GM21619 (cell line): ENCODE results near the gene PPP4R3A.
"Not testable (repeated sequence)": the region's sequence is repeated elsewhere in the genome, so short reads cannot be mapped to it uniquely, and the experiment has no call there.

Experiments used
- ATAC-seq: cut with Tn5 transposase; IDR thresholded peaks from one replicate; pipeline ENCODE4 v1.9.1; 2021; ENCODE audit not compliant: unreplicated experiment

PPP4R3A gene

GRCh38 chr14:91506226-91506625 lies 3.9 kb downstream of the PPP4R3A start:
- ATAC-seq, result no peak

DNA sequence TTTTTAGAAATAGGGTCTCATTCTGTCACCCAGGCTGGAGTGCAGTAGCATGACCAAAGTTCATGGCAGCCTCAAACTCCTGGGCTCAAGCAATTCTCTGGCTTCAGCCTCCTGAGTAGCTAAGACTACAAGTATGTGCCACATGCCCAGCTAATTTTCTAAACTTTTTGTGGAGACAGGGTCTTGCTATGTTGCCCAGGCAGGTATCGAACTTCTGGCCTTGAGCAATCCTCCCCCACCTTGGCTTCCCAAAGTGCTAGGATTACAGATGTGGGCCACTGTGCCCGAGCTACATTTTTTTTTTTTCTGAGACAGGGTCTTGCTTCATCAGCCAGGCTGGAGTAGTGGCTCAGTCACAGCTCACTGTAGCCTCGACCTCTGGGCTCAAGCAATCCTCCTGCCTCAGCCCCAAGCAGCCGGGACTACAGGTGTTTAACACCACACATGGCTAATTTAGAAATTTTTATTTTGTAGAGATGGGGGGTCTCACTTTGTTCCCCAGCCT lies 7.1 kb downstream of the PPP4R3A start:
- ATAC-seq, result no peak

GRCh38 chr14:91501951-91502930 lies 7.9 kb downstream of the PPP4R3A start:
- no peak for ATAC-seq

- ATAC-seq, result no peak
Observed at GRCh38 chr14:91501348-91501747, 8.8 kb downstream of the PPP4R3A start.

- no peak for ATAC-seq
Observed at GRCh38 chr14:91496790-91497189, 13.3 kb downstream of the PPP4R3A start.

- ATAC-seq, result not testable (repeated sequence)
Observed at GRCh38 chr14:91494392-91495065, 15.6 kb downstream of the PPP4R3A start.

GRCh38 chr14:91493169-91493568 lies 16.9 kb downstream of the PPP4R3A start:
- ATAC-seq, result no peak

GRCh38 chr14:91484744-91485143 lies 25.4 kb downstream of the PPP4R3A start:
- no peak for ATAC-seq

DNA sequence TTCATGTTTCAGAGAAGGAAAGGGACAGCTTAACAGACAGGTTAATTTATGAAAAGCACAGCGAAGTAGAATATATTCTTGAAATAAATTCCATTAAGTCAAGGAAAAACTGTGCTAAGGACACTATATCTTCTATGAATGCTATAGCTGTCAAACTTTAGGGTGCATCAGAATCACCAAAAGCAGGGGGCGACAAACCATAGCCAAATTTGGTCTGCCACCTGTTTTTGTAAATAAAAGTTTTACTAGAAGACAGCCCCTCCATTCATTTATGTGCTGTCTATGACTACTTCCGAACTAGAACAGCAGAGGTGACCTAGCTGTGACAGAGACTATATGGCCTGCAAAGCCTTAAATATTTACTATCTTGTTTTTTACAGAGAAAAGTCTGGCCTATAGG lies 25.9 kb downstream of the PPP4R3A start:
- ATAC-seq, result no peak

- ATAC-seq, result no peak
Observed at GRCh38 chr14:91482263-91483013, 27.7 kb downstream of the PPP4R3A start.

GRCh38 chr14:91477388-91477787 lies 32.7 kb downstream of the PPP4R3A start:
- no peak for ATAC-seq

DNA sequence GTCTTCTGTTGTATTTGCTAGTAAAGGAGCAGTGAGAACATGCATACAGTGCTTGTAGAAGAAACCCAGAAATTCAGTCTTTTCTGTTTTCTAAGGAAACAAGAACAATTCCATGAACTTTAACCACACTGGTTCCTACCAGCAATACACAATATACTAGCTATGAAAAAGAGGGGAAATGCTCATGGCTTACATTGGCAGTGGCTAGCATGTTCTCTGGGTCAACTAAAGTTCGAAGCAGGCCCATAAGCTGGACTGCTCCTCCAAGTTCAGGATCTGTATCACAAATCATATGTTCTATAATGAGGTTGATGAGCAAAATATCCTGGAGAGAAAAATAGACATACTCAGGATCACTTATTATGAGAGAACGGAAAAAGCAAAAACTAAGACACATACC lies 37.1 kb downstream of the PPP4R3A start:
- no peak for ATAC-seq

GRCh38 chr14:91470216-91470615 lies 39.9 kb downstream of the PPP4R3A start:
- ATAC-seq, result no peak

- no peak for ATAC-seq
Observed at GRCh38 chr14:91466192-91466591, 43.9 kb downstream of the PPP4R3A start.

DNA sequence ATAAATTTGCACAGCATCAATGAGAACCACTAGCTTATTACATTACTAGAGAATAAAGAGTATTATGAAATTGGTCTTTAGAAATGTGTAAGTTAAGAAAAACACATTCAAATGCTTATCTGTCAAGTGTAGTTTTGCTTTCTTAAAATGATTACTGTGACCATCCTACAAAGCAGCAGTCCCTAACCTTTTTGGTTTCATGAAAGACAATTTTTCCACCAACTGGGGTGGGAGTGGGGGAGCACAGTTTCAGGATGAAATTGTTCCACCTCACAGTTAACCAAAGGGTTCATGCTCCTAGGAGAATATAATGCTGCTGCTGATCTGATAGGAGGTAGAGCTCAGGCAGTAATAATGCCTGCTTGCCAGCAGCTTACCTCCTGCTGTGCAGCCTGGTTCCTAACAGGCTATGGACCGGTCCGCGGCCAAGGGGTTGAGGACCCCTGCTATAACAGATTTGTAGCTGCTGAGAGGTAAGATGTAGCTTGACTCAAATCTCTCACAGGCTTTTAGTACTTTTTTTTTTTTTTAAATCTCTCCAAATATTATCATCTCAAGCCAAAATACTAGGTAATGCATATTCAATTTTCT lies 45.4 kb downstream of the PPP4R3A start:
- no peak for ATAC-seq

DNA sequence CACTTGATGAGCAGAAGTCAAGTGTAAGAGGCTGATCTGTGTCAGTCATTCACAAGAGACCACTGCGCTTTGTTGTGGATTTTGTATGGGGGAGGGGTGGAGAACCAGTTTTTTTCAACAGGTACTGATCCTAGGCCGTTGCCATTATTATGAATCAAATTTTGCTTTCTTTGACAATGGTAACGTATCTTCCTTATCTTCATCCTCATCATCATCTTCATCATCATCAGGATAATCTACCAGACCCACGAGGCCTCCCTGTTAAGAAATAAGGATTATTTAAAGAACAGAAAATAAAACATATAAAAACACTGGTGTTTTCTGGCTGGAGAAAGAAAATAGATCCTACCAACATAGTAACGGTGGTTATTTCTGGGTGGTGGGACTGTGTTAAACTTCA lies 51.5 kb downstream of the PPP4R3A start:
- no peak for ATAC-seq

DNA sequence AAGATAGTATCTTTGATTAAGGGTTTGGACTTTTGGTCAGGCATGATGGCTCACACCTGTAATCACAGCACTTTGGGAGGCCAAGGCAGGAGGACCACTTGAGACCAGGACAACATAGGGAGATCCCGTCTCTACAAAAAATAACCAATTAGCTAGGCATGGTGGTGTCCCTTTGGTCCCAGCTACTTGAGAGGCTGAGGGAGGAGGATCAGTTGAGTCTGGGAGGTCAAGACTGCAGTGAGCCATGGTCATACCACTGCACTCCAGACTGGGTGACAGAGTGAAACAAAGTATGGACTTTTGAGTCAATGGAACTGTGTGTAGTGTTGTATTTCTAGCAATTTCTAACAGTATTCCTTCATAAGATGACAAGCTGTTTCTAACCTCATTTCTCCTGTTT lies 53.8 kb downstream of the PPP4R3A start:
- ATAC-seq, result no peak

DNA sequence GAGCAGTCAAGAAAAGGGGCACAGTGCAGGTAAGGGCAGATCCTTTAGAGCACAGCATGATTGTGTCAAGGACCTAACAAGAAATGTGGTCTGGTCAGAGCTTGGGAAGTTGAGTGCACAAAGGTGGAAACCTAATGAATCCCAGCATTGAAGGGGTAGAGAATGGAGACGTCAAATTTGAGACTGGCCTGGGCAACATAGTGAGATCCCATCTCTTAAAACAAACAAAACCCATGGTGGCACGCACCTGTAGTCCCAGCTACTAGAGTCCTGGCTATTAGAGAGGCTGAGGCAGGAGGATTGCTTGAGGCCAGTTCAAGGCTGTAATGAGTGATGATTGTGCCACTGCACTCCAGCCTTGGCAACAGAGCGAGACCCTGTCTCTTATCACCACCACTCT lies 55.5 kb downstream of the PPP4R3A start:
- no peak for ATAC-seq

DNA sequence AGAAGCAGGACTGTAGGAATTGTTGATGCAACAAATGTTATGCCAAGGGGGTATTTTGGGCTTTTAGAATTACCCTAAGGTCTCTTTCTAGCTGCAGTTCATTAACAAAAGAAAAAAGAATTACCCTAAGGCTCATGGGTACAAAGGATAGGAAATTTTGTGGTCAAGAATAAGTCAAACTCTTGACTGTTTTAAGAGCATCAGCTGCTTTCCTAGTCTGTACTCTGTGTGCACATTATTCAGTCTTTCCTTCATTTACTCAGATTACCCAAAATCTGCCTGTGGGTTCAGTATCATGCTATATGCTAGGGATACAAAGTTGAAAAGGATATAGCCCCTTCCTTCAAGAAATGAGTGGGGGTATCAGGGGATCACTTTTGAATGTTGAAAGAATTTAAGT lies 56.0 kb downstream of the PPP4R3A start:
- no peak for ATAC-seq

GRCh38 chr14:91453744-91454143 lies 56.4 kb downstream of the PPP4R3A start:
- no peak for ATAC-seq
